ENCODE results near the gene MTA3.
"Not testable (repeated sequence)": the region's sequence is repeated elsewhere in the genome, so short reads cannot be mapped to it uniquely, and the experiment has no call there.

Gene MTA3

GRCh38 chr2:42567806-42568400, 529 bp upstream of the MTA3 start:
- DNase-seq = no peak

- DNase-seq = no peak
These were observed 782 bp downstream of the MTA3 start for GRCh38 chr2:42569116-42569711.

GRCh38 chr2:42569883-42570282, 1.5 kb downstream of the MTA3 start:
- DNase-seq = no peak

- DNase-seq = no peak
These were observed 4.1 kb downstream of the MTA3 start for GRCh38 chr2:42572297-42573081.

GRCh38 chr2:42573256-42573655, 4.8 kb downstream of the MTA3 start:
- no peak for DNase-seq

GRCh38 chr2:42575458-42576064, 7.1 kb downstream of the MTA3 start:
- no peak for DNase-seq

- no peak for DNase-seq
These were observed 10.2 kb downstream of the MTA3 start for GRCh38 chr2:42578621-42579020.

GRCh38 chr2:42581257-42581656, 12.8 kb downstream of the MTA3 start:
- DNase-seq = no peak

GRCh38 chr2:42584628-42585027, 16.2 kb downstream of the MTA3 start:
- DNase-seq = not testable (repeated sequence)

GRCh38 chr2:42585779-42586178, 17.3 kb downstream of the MTA3 start:
- DNase-seq = no peak

- DNase-seq = no peak
These were observed 19.2 kb downstream of the MTA3 start for GRCh38 chr2:42587526-42588117.

GRCh38 chr2:42588121-42588520, 19.7 kb downstream of the MTA3 start:
- no peak for DNase-seq

- no peak for DNase-seq
These were observed 21.7 kb downstream of the MTA3 start for GRCh38 chr2:42590176-42590575.

- no peak for DNase-seq
These were observed 24.9 kb downstream of the MTA3 start for GRCh38 chr2:42593282-42593681.

- DNase-seq = no peak
These were observed 30.2 kb downstream of the MTA3 start for GRCh38 chr2:42598656-42599055.

GRCh38 chr2:42601076-42601475, 32.6 kb downstream of the MTA3 start:
- DNase-seq = no peak

- DNase-seq = no peak
These were observed 33.9 kb downstream of the MTA3 start for GRCh38 chr2:42602218-42602875.

- no peak for DNase-seq
These were observed 34.4 kb downstream of the MTA3 start for GRCh38 chr2:42602876-42603219.

GRCh38 chr2:42604341-42604867, 36.0 kb downstream of the MTA3 start:
- not testable (repeated sequence) for DNase-seq

GRCh38 chr2:42606166-42606565, 37.7 kb downstream of the MTA3 start:
- DNase-seq = not testable (repeated sequence)

- no peak for DNase-seq
These were observed 38.7 kb downstream of the MTA3 start for GRCh38 chr2:42607101-42607637.

GRCh38 chr2:42613281-42614064, 45.0 kb downstream of the MTA3 start:
- no peak for DNase-seq
